ENCODE data around the gene RC3H2.

- no peak for TF ChIP-seq EZH2 (IDR thresholded peaks at IDR 0.05; ENCODE audit: borderline replicate concordance, low read depth, low read length, severe bottlenecking)
- no peak for TF ChIP-seq CTCF (IDR thresholded peaks at IDR 0.05; ENCODE audit: extremely low read depth in 1 of 2, insufficient read depth in 1 of 2, low read depth in 1 of 2, low read length in 2 of 2)
- no peak for TF ChIP-seq MAX (IDR thresholded peaks at IDR 0.05; ENCODE audit: insufficient read depth, insufficient read length)
Observed at GRCh38 chr9:122807271-122807900, 97.8 kb downstream of the RC3H2 start.

Measured in endothelial cell of umbilical vein (primary cell).